ENCODE data around the gene PPP1R37.
"Not testable (repeated sequence)": the region's sequence is repeated elsewhere in the genome, so short reads cannot be mapped to it uniquely, and the experiment has no call there.

PPP1R37 gene

GRCh38 chr19:45094707-45095106, 1.7 kb downstream of the PPP1R37 start:
- no peak for DNase-seq (ENCODE audit: low read depth in 1 of 2, low spot score in 1 of 2)

GRCh38 chr19:45095496-45096413, 2.8 kb downstream of the PPP1R37 start:
- DNase-seq (ENCODE audit: low read depth in 1 of 2, low spot score in 1 of 2), result no peak

- no peak for DNase-seq (ENCODE audit: low read depth in 1 of 2, low spot score in 1 of 2)
Observed at GRCh38 chr19:45096700-45097099, 3.7 kb downstream of the PPP1R37 start.

GRCh38 chr19:45097450-45097775, 4.4 kb downstream of the PPP1R37 start:
- DNase-seq (ENCODE audit: low read depth in 1 of 2, low spot score in 1 of 2), result no peak

GRCh38 chr19:45097776-45098520, 5.0 kb downstream of the PPP1R37 start:
- DNase-seq (ENCODE audit: low read depth in 1 of 2, low spot score in 1 of 2), result no peak

- no peak for DNase-seq (ENCODE audit: low read depth in 1 of 2, low spot score in 1 of 2)
Observed at GRCh38 chr19:45098521-45099466, 5.8 kb downstream of the PPP1R37 start.

GRCh38 chr19:45099467-45100191, 6.7 kb downstream of the PPP1R37 start:
- no peak for DNase-seq (ENCODE audit: low read depth in 1 of 2, low spot score in 1 of 2)

- DNase-seq (ENCODE audit: low read depth in 1 of 2, low spot score in 1 of 2), result no peak
Observed at GRCh38 chr19:45100201-45100600, 7.2 kb downstream of the PPP1R37 start.

- no peak for DNase-seq (ENCODE audit: low read depth in 1 of 2, low spot score in 1 of 2)
Observed at GRCh38 chr19:45100846-45101252, 7.9 kb downstream of the PPP1R37 start.

- DNase-seq (ENCODE audit: low read depth in 1 of 2, low spot score in 1 of 2), result no peak
Observed at GRCh38 chr19:45101806-45102205, 8.8 kb downstream of the PPP1R37 start.

GRCh38 chr19:45102481-45102880, 9.5 kb downstream of the PPP1R37 start:
- DNase-seq (ENCODE audit: low read depth in 1 of 2, low spot score in 1 of 2), result no peak

GRCh38 chr19:45103156-45103507, 10.2 kb downstream of the PPP1R37 start:
- DNase-seq (ENCODE audit: low read depth in 1 of 2, low spot score in 1 of 2), result no peak

- no peak for DNase-seq (ENCODE audit: low read depth in 1 of 2, low spot score in 1 of 2)
Observed at GRCh38 chr19:45103508-45104319, 10.7 kb downstream of the PPP1R37 start.

GRCh38 chr19:45104658-45105349, 11.8 kb downstream of the PPP1R37 start:
- no peak for DNase-seq (ENCODE audit: low read depth in 1 of 2, low spot score in 1 of 2)

GRCh38 chr19:45106363-45106762, 13.4 kb downstream of the PPP1R37 start:
- not testable (repeated sequence) for DNase-seq (ENCODE audit: low read depth in 1 of 2, low spot score in 1 of 2)

GRCh38 chr19:45107621-45108150, 14.7 kb downstream of the PPP1R37 start:
- DNase-seq (ENCODE audit: low read depth in 1 of 2, low spot score in 1 of 2), result no peak

- no peak for DNase-seq (ENCODE audit: low read depth in 1 of 2, low spot score in 1 of 2)
Observed at GRCh38 chr19:45110851-45111266, 17.9 kb downstream of the PPP1R37 start.

GRCh38 chr19:45112111-45112827, 19.3 kb downstream of the PPP1R37 start:
- no peak for DNase-seq (ENCODE audit: low read depth in 1 of 2, low spot score in 1 of 2)
